OCI-LY1 (cell line): ENCODE data around the gene MRO.

Experiments
- H2AFZ ChIP-seq: fragments of 200-600 bp; sonication (generic), shearing (Covaris generic); 2 replicates; pipeline ENCODE4 v1.6.0; 2014; ENCODE audit warnings: antibody characterized with exemption, mild to moderate bottlenecking, low read length
- H3F3A ChIP-seq: fragments of 200-600 bp; sonication (generic), shearing (Covaris generic); 2 replicates; pipeline ENCODE4 v1.6.0; 2014; ENCODE audit warnings: mild to moderate bottlenecking, antibody characterized with exemption, low read length, moderate library complexity; ENCODE audit not compliant: insufficient read depth
- H3K27ac ChIP-seq: fragments of 200-600 bp; sonication (generic); 2 replicates; pipeline ENCODE4 v1.5.1; 2014; ENCODE audit warnings: low read length, mixed run types, mild to moderate bottlenecking, low read depth; ENCODE audit not compliant: poor library complexity, severe bottlenecking
- H3K27me3 ChIP-seq: fragments of 200-600 bp; sonication (generic); 2 replicates; pipeline ENCODE4 v1.6.0; 2014; ENCODE audit warnings: antibody characterized with exemption, mild to moderate bottlenecking, low read length, moderate library complexity; ENCODE audit not compliant: insufficient read depth
- H3K36me3 ChIP-seq: fragments of 200-600 bp; sonication (generic); 2 replicates; pipeline ENCODE4 v1.6.1; 2014; ENCODE audit warnings: mild to moderate bottlenecking, antibody characterized with exemption, low read length, moderate library complexity, mixed read lengths; ENCODE audit not compliant: insufficient read depth
- H3K4me1 ChIP-seq: fragments of 200-600 bp; sonication (generic); 2 replicates; pipeline ENCODE4 v1.5.1; 2014; ENCODE audit warnings: mild to moderate bottlenecking, low read length, moderate library complexity; ENCODE audit not compliant: insufficient read depth, severe bottlenecking
- H3K4me2 ChIP-seq: fragments of 200-600 bp; sonication (generic), shearing (Covaris generic); 2 replicates; pipeline ENCODE4 v1.6.1; 2014; ENCODE audit warnings: low read length
- H3K4me3 ChIP-seq: fragments of 200-600 bp; sonication (generic); 2 replicates; pipeline ENCODE4 v1.5.1; 2014; ENCODE audit warnings: low read length, low read depth, mild to moderate bottlenecking, mixed read lengths; ENCODE audit not compliant: poor library complexity, severe bottlenecking
- H3K79me2 ChIP-seq: fragments of 200-600 bp; shearing (Covaris generic); 2 replicates; pipeline ENCODE4 v1.6.1; 2016; ENCODE audit warnings: mixed run types, low read length, mixed read lengths; ENCODE audit not compliant: insufficient read depth
- H3K9ac ChIP-seq: fragments of 200-600 bp; sonication (generic), shearing (Covaris generic); 2 replicates; pipeline ENCODE4 v1.6.1; 2014; ENCODE audit warnings: mild to moderate bottlenecking, low read length, mixed read lengths
- H3K9me2 ChIP-seq: fragments of 200-600 bp; sonication (generic), shearing (Covaris generic); 2 replicates; pipeline ENCODE4 v1.6.1; 2014; ENCODE audit warnings: low read depth, mild to moderate bottlenecking, low read length, mixed read lengths
- H3K9me3 ChIP-seq: fragments of 200-600 bp; shearing (Covaris generic); 2 replicates; pipeline ENCODE4 v1.6.1; 2014; ENCODE audit warnings: low read length, mixed read lengths
- H4K20me1 ChIP-seq: fragments of 200-600 bp; sonication (generic), shearing (Covaris generic); 2 replicates; pipeline ENCODE4 v1.6.0; 2016; ENCODE audit warnings: mild to moderate bottlenecking, low read length; ENCODE audit not compliant: insufficient read depth
- CTCF ChIP-seq: fragments of 200-600 bp; sonication (generic), shearing (Covaris generic); IDR thresholded peaks from 2 replicates; pipeline ENCODE4 v1.5.1; 2017; ENCODE audit warnings: mild to moderate bottlenecking, antibody characterized with exemption, low read length, moderate library complexity, mixed read lengths
- EZH2 ChIP-seq: fragments of 200-600 bp; sonication (generic), shearing (Covaris generic); IDR thresholded peaks from 2 replicates; pipeline ENCODE4 v1.8.0; 2017; ENCODE audit warnings: borderline replicate concordance, mixed run types, mild to moderate bottlenecking, antibody characterized with exemption, low read length, moderate library complexity, mixed read lengths

The MRO gene

GRCh38 chr18:50822756-50823155 lies 2.9 kb upstream of the MRO start:
- Histone ChIP-seq H3K9me2 (no peaks in the 10 kb centered on the region), H3K4me3 (no peak overlapping the region)
- no peak for TF ChIP-seq CTCF
- no peak for TF ChIP-seq EZH2

DNA sequence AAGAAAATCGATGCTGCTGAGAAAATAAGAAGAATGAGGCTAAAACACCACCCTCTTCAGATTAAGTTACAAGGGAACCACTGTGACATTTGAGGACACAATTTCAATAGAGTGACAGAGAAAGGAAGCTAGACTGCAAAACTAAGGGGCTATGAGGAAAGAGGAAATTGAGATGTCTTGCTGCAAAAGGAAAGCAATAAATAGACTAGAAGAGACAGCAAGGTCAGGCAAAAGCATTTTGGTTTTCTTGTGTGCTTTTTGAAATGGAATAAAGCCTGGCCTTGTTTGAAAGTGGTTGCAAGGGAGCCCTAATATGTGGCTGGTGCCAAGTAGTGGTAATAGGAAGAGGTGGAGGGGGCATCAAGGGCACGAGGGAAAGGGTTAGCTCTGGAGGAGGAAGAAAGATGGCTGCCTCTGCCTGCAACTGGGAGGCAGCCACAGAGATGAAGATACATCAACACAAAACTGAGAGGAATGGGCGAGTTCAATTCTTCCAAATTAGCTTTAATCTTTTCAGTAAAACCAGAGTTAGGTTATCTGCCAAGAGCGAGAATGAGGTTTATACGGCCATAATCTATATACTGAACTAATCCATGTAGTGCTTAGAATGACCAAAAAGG lies 1.2 kb upstream of the MRO start:
- TF ChIP-seq CTCF (no peak), EZH2 (no peak)
- no peaks in the 10 kb centered on the region for H3F3A ChIP-seq
- H3K36me3 ChIP-seq, result no peaks in the 10 kb centered on the region
- H4K20me1 ChIP-seq, result no peaks in the 10 kb centered on the region
- peak overlapping the region; percentile 79 for H3K4me2 ChIP-seq
- peak overlapping the region; percentile 62; the same call in 1 of the 2 replicates for H3K9ac ChIP-seq
- H2AFZ ChIP-seq, result peak overlapping the region; percentile 81
- H3K27me3 ChIP-seq, result no peaks in the 10 kb centered on the region
- peaks cover 60% of the 10 kb centered on the region for H3K4me1 ChIP-seq
- peak overlapping the region; percentile 54 for H3K27ac ChIP-seq
- H3K4me3 ChIP-seq, result no peak overlapping the region
- no peaks in the 10 kb centered on the region for H3K79me2 ChIP-seq
- no peaks in the 10 kb centered on the region for H3K9me3 ChIP-seq
- no peaks in the 10 kb centered on the region for H3K9me2 ChIP-seq

More at GRCh38 chr18:50822756-50823155, 2.9 kb upstream of the MRO start:
- no peak overlapping the region for H3K9ac ChIP-seq
- no peaks in the 10 kb centered on the region for H3K9me3 ChIP-seq
- no peaks in the 10 kb centered on the region for H3K27me3 ChIP-seq
- H3K4me1 ChIP-seq, result peaks cover 43% of the 10 kb centered on the region
- H3K4me2 ChIP-seq, result no peak overlapping the region
- no peak overlapping the region for H2AFZ ChIP-seq
- H4K20me1 ChIP-seq, result no peaks in the 10 kb centered on the region
- no peaks in the 10 kb centered on the region for H3K36me3 ChIP-seq
- H3F3A ChIP-seq, result no peaks in the 10 kb centered on the region
- no peaks in the 10 kb centered on the region for H3K79me2 ChIP-seq
- H3K27ac ChIP-seq, result no peak overlapping the region

GRCh38 chr18:50819027-50819727 lies 639 bp downstream of the MRO start:
- TF ChIP-seq EZH2, result no peak
- peak; percentile 47 for TF ChIP-seq CTCF
- H3K4me3 ChIP-seq, result peak overlapping the region; percentile 56

More at GRCh38 chr18:50819027-50819727, 639 bp downstream of the MRO start:
- Histone ChIP-seq H3K36me3 (no peaks in the 10 kb centered on the region), H3K27me3 (no peaks in the 10 kb centered on the region), H4K20me1 (no peaks in the 10 kb centered on the region), H3K27ac (peak overlapping the region; percentile 94), H3F3A (peaks cover 5% of the 10 kb centered on the region; the same call in 1 of the 2 replicates), H3K4me2 (peak overlapping the region; percentile 79), H3K79me2 (no peaks in the 10 kb centered on the region), H2AFZ (peak overlapping the region; percentile 77; the same call in 1 of the 2 replicates), H3K9me3 (no peaks in the 10 kb centered on the region), H3K4me1 (peaks cover 79% of the 10 kb centered on the region), H3K9me2 (no peaks in the 10 kb centered on the region), H3K9ac (peak overlapping the region; percentile 60)
